Stimulated activated CD4-positive, alpha-beta T cell treated with anti-CD3 and anti-CD28 coated beads, Interleukin-15, amount 100 ng/mL, for 48 hours (primary cell): ENCODE data around the gene KIAA0513.
A peak's percentile ranks its signal among the peaks of the same experiment; 100 is the strongest.

Experiments used
- DNase-seq, 2 donors: peaks; one replicate each; pipeline ENCODE4 v3.0.0-alpha.2; 2020; ENCODE audit warnings: low read depth in 2 of 2

KIAA0513 gene

GRCh38 chr16:85072076-85072860 is 44.7 kb downstream of the KIAA0513 start:
- no peak for DNase-seq

- DNase-seq, result no peak
Observed at GRCh38 chr16:85072947-85073346, 45.4 kb downstream of the KIAA0513 start.

- no peak for DNase-seq
Observed at GRCh38 chr16:85074225-85074914, 46.8 kb downstream of the KIAA0513 start.

- no peak for DNase-seq
Observed at GRCh38 chr16:85075236-85075924, 47.8 kb downstream of the KIAA0513 start.

GRCh38 chr16:85077039-85077438 is 49.4 kb downstream of the KIAA0513 start:
- DNase-seq, result no peak

GRCh38 chr16:85077576-85078125 is 50.1 kb downstream of the KIAA0513 start:
- DNase-seq, result no peak

GRCh38 chr16:85078226-85078625 is 50.6 kb downstream of the KIAA0513 start:
- no peak for DNase-seq

- DNase-seq, result no peak
Observed at GRCh38 chr16:85078952-85079351, 51.4 kb downstream of the KIAA0513 start.

- no peak for DNase-seq
Observed at GRCh38 chr16:85079785-85080570, 52.4 kb downstream of the KIAA0513 start.

- no peak for DNase-seq
Observed at GRCh38 chr16:85081038-85081437, 53.4 kb downstream of the KIAA0513 start.

GRCh38 chr16:85081765-85082164 is 54.2 kb downstream of the KIAA0513 start:
- DNase-seq, result no peak

GRCh38 chr16:85082173-85083050 is 54.8 kb downstream of the KIAA0513 start:
- DNase-seq, result no peak

GRCh38 chr16:85083051-85083639 is 55.5 kb downstream of the KIAA0513 start:
- no peak for DNase-seq

- DNase-seq, result no peak
Observed at GRCh38 chr16:85084841-85085510, 57.4 kb downstream of the KIAA0513 start.

GRCh38 chr16:85085721-85086120 is 58.1 kb downstream of the KIAA0513 start:
- no peak for DNase-seq

GRCh38 chr16:85086347-85087291 is 59.0 kb downstream of the KIAA0513 start:
- peak; percentile 61 to 72 for DNase-seq

- no peak for DNase-seq
Observed at GRCh38 chr16:85087899-85088569, 60.4 kb downstream of the KIAA0513 start.
